T-cell (primary cell): ENCODE results near the gene OSBPL6. TPM values are rescaled to one million over a fixed set of nuclear protein-coding genes. Genes with fewer than 3 reads are reported as not detected.

ENCODE experiments used
- ATAC-seq, 4 experiments: fragments of 200-7000 bp in 3 of 4; fragments of 150-1000 bp in 1 of 4; cut with Tn5 transposase; replicated peaks in 1 of 4; 1 replicate in 3 of 4; 2 replicates in 1 of 4; pipeline ENCODE4 v1.10.0; 2021; ENCODE audit warnings: moderate library complexity in 3 of 4, mild to moderate bottlenecking in 2 of 4, moderate number of reproducible peaks in 1 of 4
- CTCF ChIA-PET, 2 donors: fragments of 300-600 bp; sonication (Branson Sonifier 250); formaldehyde crosslinking; loops; one replicate each; lab custom pipeline; 2022; ENCODE audit warnings: antibody characterized with exemption in 2 of 2; lab: Charles Lee
- POLR2A ChIA-PET, 2 donors: fragments of 300-600 bp; sonication (Branson Sonifier 250); formaldehyde crosslinking; loops; one replicate each; lab custom pipeline; 2022; ENCODE audit warnings: antibody characterized with exemption in 2 of 2; lab: Charles Lee
- DNase-seq, 35 experiments: peaks; one replicate each; pipeline versions ENCODE4 v3.0.0 to v3.0.0-alpha.2; 2013 to 2023
- H3K27ac ChIP-seq: one replicate; pipeline ENCODE4 v1.5.1; 2013; ENCODE audit warnings: low read length
- H3K27me3 ChIP-seq, 2 experiments: replicated peaks in 1 of 2; 1 replicate in 1 of 2; 2 replicates in 1 of 2; pipeline versions ENCODE4 v1.6.1 to v1.7.0; 2013; ENCODE audit warnings: low read length in 1 of 2, mixed read lengths in 1 of 2; ENCODE audit not compliant: control insufficient read depth in 2 of 2, insufficient read depth in 2 of 2; ENCODE audit errors: extremely low read depth in 1 of 2
- H3K36me3 ChIP-seq, 2 donors: 1 replicate in 1 of 2; 2 replicates in 1 of 2; pipeline versions ENCODE4 v1.6.1 to v1.7.0; 2013; ENCODE audit warnings: low read length in 1 of 2; ENCODE audit not compliant: control insufficient read depth in 2 of 2, insufficient read depth in 1 of 2; ENCODE audit errors: extremely low read depth in 1 of 2
- H3K4me1 ChIP-seq, 2 experiments: 1 replicate in 1 of 2; 2 replicates in 1 of 2; pipeline versions ENCODE4 v1.6.1 to v1.7.0; 2013; ENCODE audit warnings: low read length in 2 of 2, mixed read lengths in 1 of 2; ENCODE audit not compliant: insufficient read depth in 2 of 2, control insufficient read depth in 1 of 2; ENCODE audit errors: extremely low read depth in 1 of 2
- H3K4me3 ChIP-seq, 2 donors: 1 replicate in 1 of 2; 2 replicates in 1 of 2; pipeline versions ENCODE4 v1.5.1 to v1.7.0; 2013; ENCODE audit warnings: mild to moderate bottlenecking in 2 of 2, low read length in 1 of 2, moderate library complexity in 1 of 2; ENCODE audit not compliant: control insufficient read depth in 1 of 2; ENCODE audit errors: extremely low read depth in 1 of 2
- H3K9me3 ChIP-seq: 2 replicates; pipeline ENCODE4 v1.7.0; 2013
- H3K27ac Mint-ChIP-seq, 2 donors: one replicate each; pipeline ENCODE4 v1.8.0; 2020 to 2021; ENCODE audit warnings: mild to moderate bottlenecking in 2 of 2, mixed read lengths in 2 of 2
- H3K27me3 Mint-ChIP-seq, 2 donors: one replicate each; pipeline ENCODE4 v1.8.0; 2021 to 2022; ENCODE audit warnings: mixed read lengths in 2 of 2
- H3K36me3 Mint-ChIP-seq: one replicate; pipeline ENCODE4 v1.8.0; 2021; ENCODE audit warnings: mixed read lengths
- H3K4me1 Mint-ChIP-seq, 3 donors: one replicate each; pipeline ENCODE4 v1.8.0; 2020 to 2022; ENCODE audit warnings: mixed read lengths in 3 of 3, mild to moderate bottlenecking in 1 of 3
- H3K4me3 Mint-ChIP-seq, 3 donors: one replicate each; pipeline ENCODE4 v1.8.0; 2020 to 2022; ENCODE audit warnings: mild to moderate bottlenecking in 3 of 3, mixed read lengths in 3 of 3, moderate library complexity in 3 of 3
- H3K9me3 Mint-ChIP-seq, 3 donors: one replicate each; pipeline ENCODE4 v1.8.0; 2020 to 2022; ENCODE audit warnings: mixed read lengths in 3 of 3
- WGBS: methylation state at CpG from one replicate; pipeline ENCODE4 v1.1.5; 2013; ENCODE audit warnings: missing lambda C conversion rate; ENCODE audit not compliant: insufficient coverage; 5-methylcytosine and 5-hydroxymethylcytosine counted together
- total RNA-seq, 35 experiments: library from RNA in 6 of 35; stranded (reverse) in 6 of 35; fragments of 120-200 nt in 1 of 35; gene quantifications; one replicate each; pipeline versions ENCODE4 v1.2.1 to v1.2.4 and lab custom pipeline; 2013 to 2026

The OSBPL6 gene
- total RNA-seq, 5 donors from 2014 or later (not counting 1 experiment from before 2014, with no cell fraction given): 0.08 to 0.41 (median 0.26) TPM

- no CpG with 5 or more reads among the region's 2 CpGs for WGBS
- H3K9me3 ChIP-seq: no peaks in the 10 kb centered on the region
- H3K4me1 ChIP-seq: no peaks in the 10 kb centered on the region
- no peaks in the 10 kb centered on the region for H3K36me3 Mint-ChIP-seq
- no peak overlapping the region for H3K27ac Mint-ChIP-seq
- H3K27ac ChIP-seq: no peak overlapping the region
- POLR2A ChIA-PET: no interaction called here
- ATAC-seq: no peak
- no peak for DNase-seq
- no peaks in the 10 kb centered on the region for H3K9me3 Mint-ChIP-seq
- no peaks in the 10 kb centered on the region for H3K36me3 ChIP-seq
- no peak overlapping the region for H3K4me3 ChIP-seq
- H3K4me1 Mint-ChIP-seq: no peaks in the 10 kb centered on the region
- no peak overlapping the region for H3K4me3 Mint-ChIP-seq
- H3K27me3 Mint-ChIP-seq: peaks cover 0 to 12% of the 10 kb centered on the region in 2 donors
- H3K27me3 ChIP-seq: no peaks in the 10 kb centered on the region
- CTCF ChIA-PET: interaction anchor here in 1 of 2 donors (0.8 kb wide), 1 partner anchor 63 kb away, joined by 3 read pairs; no protein-coding TSS in a partner anchor
Observed at GRCh38 chr2:178257127-178257526, 62.8 kb downstream of the OSBPL6 start.

- Histone ChIP-seq H3K4me3 (no peak overlapping the region), H3K9me3 (no peaks in the 10 kb centered on the region), H3K36me3 (no peaks in the 10 kb centered on the region), H3K4me1 (no peaks in the 10 kb centered on the region), H3K27ac (no peak overlapping the region), H3K27me3 (no peaks in the 10 kb centered on the region)
- Mint-ChIP-seq H3K36me3 (no peaks in the 10 kb centered on the region), H3K9me3 (no peaks in the 10 kb centered on the region), H3K27me3 (peaks cover 0 to 8% of the 10 kb centered on the region in 2 donors), H3K4me3 (no peak overlapping the region), H3K27ac (no peak overlapping the region), H3K4me1 (no peaks in the 10 kb centered on the region)
- no peak for ATAC-seq
- POLR2A ChIA-PET: no interaction called here
- no peak for DNase-seq
- CTCF ChIA-PET: no interaction called here
- no CpG with 5 or more reads among the region's 2 CpGs for WGBS
Observed at GRCh38 chr2:178258916-178259315, 64.6 kb downstream of the OSBPL6 start.

- Histone ChIP-seq H3K27me3 (no peaks in the 10 kb centered on the region), H3K36me3 (no peaks in the 10 kb centered on the region), H3K9me3 (no peaks in the 10 kb centered on the region), H3K4me1 (no peaks in the 10 kb centered on the region), H3K4me3 (no peak overlapping the region), H3K27ac (no peak overlapping the region)
- Mint-ChIP-seq H3K27ac (no peak overlapping the region), H3K27me3 (peaks cover 0 to 8% of the 10 kb centered on the region in 2 donors), H3K4me1 (no peaks in the 10 kb centered on the region), H3K4me3 (no peak overlapping the region), H3K9me3 (no peaks in the 10 kb centered on the region), H3K36me3 (no peaks in the 10 kb centered on the region)
- 75% methylated on average over 6 of the region's 13 CpGs for WGBS
- ATAC-seq: no peak
- ChIA-PET POLR2A (no interaction called here), CTCF (no interaction called here)
- DNase-seq: no peak
Observed at GRCh38 chr2:178263159-178263860, 69.0 kb downstream of the OSBPL6 start.

- ATAC-seq: no peak
- Mint-ChIP-seq H3K36me3 (no peaks in the 10 kb centered on the region), H3K27me3 (peaks cover 0 to 2% of the 10 kb centered on the region in 2 donors), H3K9me3 (no peaks in the 10 kb centered on the region), H3K4me1 (no peaks in the 10 kb centered on the region), H3K4me3 (no peak overlapping the region), H3K27ac (no peak overlapping the region)
- no peaks in the 10 kb centered on the region for H3K4me1 ChIP-seq
- no peak overlapping the region for H3K4me3 ChIP-seq
- ChIA-PET CTCF (no interaction called here), POLR2A (no interaction called here)
- no peak overlapping the region for H3K27ac ChIP-seq
- no peaks in the 10 kb centered on the region for H3K36me3 ChIP-seq
- no CpG with 5 or more reads among the region's 2 CpGs for WGBS
- DNase-seq: no peak
- no peaks in the 10 kb centered on the region for H3K9me3 ChIP-seq
- H3K27me3 ChIP-seq: no peaks in the 10 kb centered on the region
Observed at GRCh38 chr2:178264211-178264610, 69.9 kb downstream of the OSBPL6 start.

- no peaks in the 10 kb centered on the region for H3K36me3 ChIP-seq
- Mint-ChIP-seq H3K9me3 (no peaks in the 10 kb centered on the region), H3K27ac (no peak overlapping the region), H3K4me3 (no peak overlapping the region), H3K4me1 (no peaks in the 10 kb centered on the region), H3K36me3 (no peaks in the 10 kb centered on the region), H3K27me3 (peaks cover 0 to 2% of the 10 kb centered on the region in 2 donors)
- DNase-seq: no peak
- 90% methylated on average over 4 of the region's 6 CpGs for WGBS
- CTCF ChIA-PET: no interaction called here
- no peak for ATAC-seq
- no peaks in the 10 kb centered on the region for H3K9me3 ChIP-seq
- no peak overlapping the region for H3K27ac ChIP-seq
- no peak overlapping the region for H3K4me3 ChIP-seq
- POLR2A ChIA-PET: no interaction called here
- H3K4me1 ChIP-seq: no peaks in the 10 kb centered on the region
- H3K27me3 ChIP-seq: no peaks in the 10 kb centered on the region
Observed at GRCh38 chr2:178265851-178266250, 71.5 kb downstream of the OSBPL6 start.

GRCh38 chr2:178266445-178266844 lies 72.1 kb downstream of the OSBPL6 start:
- no peak overlapping the region for H3K27ac Mint-ChIP-seq
- CTCF ChIA-PET: no interaction called here
- no peak overlapping the region for H3K4me3 Mint-ChIP-seq
- POLR2A ChIA-PET: no interaction called here
- no peaks in the 10 kb centered on the region for H3K9me3 Mint-ChIP-seq
- H3K9me3 ChIP-seq: no peaks in the 10 kb centered on the region
- no peaks in the 10 kb centered on the region for H3K4me1 ChIP-seq
- H3K4me1 Mint-ChIP-seq: no peaks in the 10 kb centered on the region
- no peak overlapping the region for H3K4me3 ChIP-seq
- H3K27me3 Mint-ChIP-seq: peaks cover 0 to 2% of the 10 kb centered on the region in 2 donors
- DNase-seq (no peak), ATAC-seq (no peak)
- H3K27ac ChIP-seq: no peak overlapping the region
- H3K36me3 ChIP-seq: no peaks in the 10 kb centered on the region
- H3K36me3 Mint-ChIP-seq: no peaks in the 10 kb centered on the region
- WGBS: 30% methylated on average over 4 of the region's 5 CpGs
- no peaks in the 10 kb centered on the region for H3K27me3 ChIP-seq
